ENCODE results near the gene GPS2.
"Not testable (repeated sequence)": the region's sequence is repeated elsewhere in the genome, so short reads cannot be mapped to it uniquely, and the experiment has no call there.

The GPS2 gene, protein sequence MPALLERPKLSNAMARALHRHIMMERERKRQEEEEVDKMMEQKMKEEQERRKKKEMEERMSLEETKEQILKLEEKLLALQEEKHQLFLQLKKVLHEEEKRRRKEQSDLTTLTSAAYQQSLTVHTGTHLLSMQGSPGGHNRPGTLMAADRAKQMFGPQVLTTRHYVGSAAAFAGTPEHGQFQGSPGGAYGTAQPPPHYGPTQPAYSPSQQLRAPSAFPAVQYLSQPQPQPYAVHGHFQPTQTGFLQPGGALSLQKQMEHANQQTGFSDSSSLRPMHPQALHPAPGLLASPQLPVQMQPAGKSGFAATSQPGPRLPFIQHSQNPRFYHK

DNA sequence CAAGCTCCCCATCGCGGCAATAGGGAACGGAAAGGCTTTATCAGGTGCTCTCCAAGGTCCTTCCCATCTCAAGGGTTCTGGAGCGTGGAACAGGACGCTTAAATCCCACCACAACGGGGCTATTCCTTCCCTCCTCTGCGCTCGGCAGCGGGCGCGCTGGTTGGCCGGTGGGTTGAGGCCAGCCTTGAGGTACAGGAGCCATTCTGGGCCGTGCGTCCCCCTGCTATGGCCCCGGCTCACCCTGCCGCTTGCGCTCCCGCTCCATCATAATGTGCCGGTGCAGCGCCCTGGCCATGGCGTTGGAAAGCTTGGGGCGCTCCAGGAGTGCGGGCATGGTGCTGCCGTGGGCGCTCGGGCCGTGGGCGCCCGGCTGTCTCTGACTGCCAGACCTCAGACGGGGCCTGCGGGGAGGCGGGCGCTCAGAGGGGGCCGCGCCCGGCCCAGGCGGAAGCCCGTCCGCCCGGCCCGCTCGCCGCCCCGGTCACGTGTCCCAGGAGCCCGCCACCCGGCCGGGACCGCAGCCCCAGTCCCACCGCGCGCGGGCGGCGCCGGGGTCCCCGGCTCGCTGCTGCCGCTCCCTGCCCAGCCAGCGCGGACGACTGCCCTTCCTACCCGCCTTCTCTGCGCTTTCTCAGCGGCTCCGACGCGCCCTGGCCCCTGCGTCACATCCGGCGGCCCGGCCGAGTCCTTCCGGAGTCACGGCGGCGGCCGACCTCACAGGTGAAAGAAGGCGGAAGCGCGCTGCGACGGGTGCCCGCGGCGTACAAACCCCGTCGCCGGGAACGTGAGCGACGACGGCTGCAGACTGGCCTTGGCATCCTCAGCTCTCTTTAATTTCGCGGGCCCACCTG is at the start of gene GPS2:
Gene GPS2, minus strand, starts transcription at position 642 of the 851 bp plus-strand sequence. Its CDS starts 308 bp downstream, at position 334.
- peak; percentile 94 for DNase-seq

DNA sequence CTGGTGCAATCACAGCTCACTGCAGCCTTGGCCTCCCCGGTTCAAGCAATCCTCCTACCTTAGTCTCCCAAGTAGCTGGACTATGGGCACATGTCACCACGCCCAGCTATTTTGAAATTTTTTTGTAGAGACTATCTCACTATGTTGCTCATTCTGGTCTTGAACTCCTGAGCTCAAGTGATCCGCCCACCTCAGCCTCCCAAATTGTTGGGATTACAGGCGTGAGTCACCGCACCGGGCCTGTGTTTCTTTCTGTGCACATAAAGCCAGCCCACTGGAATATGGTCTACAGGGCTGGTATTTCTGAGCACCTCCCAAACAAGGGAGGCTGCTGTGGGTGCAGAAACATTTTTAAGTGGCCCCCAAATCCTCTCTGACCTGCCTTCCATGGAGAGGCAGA is 48.2 kb upstream of the GPS2 start:
- no peak for DNase-seq

DNA sequence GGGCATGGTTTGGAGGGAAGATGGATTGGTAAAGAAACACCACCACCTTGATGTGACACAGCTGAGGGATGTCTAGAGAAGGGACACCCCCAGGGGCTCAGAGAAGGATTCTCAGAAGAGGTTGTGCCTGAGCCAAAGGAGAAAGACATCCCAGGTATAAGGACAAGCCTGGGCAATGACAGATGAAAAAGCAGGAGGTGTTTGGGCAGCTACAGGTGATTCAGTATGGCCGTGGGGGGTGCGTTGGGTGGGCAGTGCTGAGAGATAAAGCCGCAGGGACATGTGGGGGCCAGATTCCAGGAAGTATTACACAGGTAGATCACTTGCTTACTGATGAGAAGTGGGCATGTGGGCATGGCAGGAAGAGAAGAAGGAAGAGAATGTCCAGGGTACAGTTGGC is 46.7 kb upstream of the GPS2 start:
- DNase-seq, result no peak

DNA sequence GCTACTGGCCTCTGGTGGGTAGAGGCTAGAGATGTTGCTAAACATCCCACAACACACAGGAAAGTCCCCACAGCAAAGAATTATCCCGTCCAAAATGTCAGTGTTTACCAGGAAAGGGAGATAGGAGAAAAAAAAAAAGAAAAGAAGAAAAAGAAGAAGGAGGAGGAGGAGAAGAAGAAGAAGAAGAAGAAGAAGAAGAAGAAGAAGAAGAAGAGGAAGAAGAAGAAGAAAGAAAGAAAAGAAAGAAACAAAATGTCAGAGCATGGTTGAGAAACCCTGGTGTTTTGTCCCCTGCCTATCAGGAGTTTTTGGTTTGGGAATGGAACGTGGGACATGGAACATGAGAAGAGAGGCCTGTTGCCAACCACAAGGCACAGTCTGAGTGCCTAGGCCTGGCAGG is 42.2 kb upstream of the GPS2 start:
- no peak for DNase-seq

DNA sequence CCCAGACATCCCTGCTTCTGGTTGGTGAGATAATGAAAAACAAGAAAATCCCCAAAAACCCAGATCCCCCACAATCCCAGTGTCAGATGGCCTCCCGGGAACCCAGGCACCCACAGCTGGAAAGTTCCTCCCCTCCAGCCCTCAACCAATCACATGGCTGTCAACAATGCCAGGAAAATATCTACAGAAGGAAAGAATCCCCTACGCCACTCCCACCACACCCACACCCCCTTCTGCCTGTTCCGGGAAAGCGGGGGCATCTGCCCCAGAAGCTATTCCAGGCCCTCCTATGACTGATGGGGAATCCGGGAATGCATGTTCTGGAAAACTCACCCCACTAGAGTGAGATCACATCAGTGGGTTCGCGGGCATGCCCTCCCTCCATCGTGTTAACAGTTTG is 41.6 kb upstream of the GPS2 start:
- no peak for DNase-seq

DNA sequence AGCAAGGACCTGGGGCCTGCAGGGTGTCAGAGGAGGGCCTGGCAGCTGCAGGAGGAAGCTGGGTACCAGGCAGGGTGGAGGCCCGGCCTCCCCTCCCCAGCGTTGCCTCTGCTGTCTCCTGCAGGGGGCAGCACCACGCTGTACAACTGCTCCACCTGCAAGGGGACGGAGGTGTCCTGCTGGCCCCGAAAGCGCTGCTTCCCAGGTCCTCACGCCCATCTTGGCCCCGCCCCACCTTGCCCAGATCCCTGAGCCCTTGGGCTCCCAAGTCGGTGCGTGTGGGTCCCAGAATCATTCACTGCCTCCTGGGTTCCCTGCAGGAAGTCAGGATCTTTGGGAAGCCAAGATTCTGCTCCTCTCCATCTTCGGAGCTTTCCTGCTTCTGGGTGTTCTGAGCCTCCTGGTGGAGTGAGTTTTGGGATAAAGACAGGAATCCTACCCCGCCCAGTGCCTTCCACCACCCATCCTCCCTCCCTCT is 41.0 kb upstream of the GPS2 start:
- peak; percentile 89 for DNase-seq

DNA sequence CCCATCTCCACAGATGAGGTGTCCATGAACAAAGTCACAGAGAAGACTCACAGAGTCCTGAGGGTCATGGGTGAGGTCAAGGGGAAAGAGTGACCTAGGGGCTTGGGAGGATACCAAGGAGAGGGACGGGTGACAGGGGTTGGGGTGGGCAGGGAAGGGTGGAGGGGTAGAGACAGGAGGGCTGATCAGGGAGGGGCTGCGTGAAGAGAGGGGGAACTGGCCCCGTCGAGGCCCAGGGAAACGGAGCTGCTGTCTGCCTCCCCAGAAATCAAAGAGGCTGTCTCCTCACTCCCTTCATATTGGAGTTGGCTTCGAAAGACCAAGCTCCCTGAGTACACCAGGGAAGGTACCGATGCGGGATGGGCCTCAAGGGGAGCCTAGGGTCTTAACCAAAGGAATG is 40.4 kb upstream of the GPS2 start:
- DNase-seq, result no peak

DNA sequence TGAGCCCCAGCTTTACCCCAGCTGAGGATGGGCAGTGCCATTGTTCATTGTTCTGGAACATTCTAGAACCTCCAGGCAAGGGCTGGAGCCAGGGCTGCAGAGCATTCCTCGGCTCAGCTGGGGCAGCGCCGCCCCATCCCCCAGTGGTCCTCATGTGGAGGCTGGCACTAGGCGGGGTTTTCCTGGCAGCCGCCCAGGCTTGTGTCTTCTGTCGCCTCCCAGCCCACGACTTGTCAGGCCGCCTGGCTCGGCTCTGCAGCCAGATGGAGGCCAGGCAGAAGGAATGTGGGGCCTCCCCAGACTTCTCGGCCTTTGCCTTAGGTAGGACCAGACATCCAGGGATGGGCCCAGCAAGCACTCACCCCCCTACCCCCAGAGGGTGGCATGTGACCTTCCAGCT is 39.9 kb upstream of the GPS2 start, which contains the start of gene TMEM95:
Gene TMEM95, plus strand, starts transcription at position 104 of the 400 bp plus-strand sequence. Its CDS starts 49 bp downstream, at position 153.
- no peak for DNase-seq

DNA sequence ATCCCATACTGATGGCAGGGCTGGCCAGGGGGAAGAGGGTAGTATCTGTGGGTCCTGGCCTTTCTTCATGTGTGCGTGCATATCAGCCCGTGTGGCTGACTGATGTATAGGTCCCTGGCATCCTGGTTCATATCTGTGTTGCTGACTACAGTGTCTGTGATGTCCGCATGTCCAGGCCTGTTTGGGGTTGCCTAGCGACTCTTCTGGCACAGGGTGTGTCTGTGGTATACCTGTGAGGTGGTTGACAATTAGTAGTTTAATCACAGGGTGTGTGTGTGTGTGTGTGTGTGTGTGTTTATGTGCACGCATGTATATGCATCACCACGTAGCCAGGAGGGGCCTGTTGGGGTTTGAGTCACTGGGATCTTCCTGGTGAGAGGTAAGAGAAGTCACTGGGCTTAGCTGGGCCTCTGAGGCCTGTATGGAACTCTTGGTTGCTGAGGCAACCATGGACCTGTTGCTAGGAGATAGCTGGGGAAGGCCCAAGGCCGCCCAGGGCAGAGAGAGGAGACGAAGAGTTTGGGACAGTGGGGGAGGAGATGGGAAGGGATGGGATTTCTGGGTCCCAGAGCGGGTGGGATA is 39.2 kb upstream of the GPS2 start:
- DNase-seq, result no peak

DNA sequence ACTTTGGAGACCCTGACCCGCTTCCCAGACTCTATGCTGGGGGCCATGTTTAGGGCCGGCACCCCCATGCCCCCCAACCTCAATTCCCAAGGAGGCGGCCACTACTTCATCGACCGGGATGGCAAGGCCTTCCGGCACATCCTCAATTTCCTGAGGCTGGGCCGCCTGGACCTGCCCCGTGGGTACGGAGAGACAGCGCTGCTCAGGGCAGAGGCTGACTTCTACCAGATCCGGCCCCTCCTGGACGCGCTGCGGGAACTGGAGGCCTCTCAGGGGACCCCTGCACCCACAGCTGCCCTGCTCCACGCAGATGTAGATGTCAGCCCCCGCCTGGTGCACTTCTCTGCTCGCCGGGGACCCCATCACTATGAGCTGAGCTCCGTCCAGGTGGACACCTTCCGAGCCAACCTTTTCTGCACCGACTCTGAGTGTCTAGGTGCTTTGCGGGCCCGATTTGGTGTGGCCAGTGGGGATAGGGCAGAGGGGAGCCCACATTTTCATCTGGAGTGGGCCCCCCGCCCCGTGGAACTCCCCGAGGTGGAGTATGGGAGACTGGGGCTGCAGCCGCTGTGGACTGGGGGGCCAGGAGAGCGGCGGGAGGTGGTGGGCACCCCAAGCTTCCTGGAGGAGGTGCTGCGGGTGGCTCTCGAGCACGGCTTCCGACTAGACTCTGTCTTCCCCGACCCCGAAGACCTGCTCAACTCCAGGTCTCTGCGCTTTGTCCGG is 37.9 kb upstream of the GPS2 start:
- no peak for DNase-seq

DNA sequence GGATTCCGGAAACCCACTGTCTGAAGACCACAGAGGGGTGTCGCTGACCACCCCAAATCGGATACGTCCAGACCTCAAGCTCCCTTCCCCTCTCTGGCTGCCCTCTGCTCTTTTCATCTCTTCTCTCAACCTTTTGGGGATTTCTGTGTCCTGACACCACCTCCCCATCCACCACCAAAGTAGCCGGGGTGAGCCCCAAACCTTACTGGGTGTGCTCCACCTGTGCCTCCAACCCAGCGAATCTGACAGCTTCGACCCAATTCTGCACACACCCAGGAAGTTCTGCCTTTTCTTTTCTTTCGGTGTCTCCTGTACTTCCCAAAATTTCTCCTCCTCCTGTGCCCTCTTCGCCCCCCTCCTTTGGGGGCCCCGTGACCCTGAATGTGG is 37.3 kb upstream of the GPS2 start:
- DNase-seq, result no peak

DNA sequence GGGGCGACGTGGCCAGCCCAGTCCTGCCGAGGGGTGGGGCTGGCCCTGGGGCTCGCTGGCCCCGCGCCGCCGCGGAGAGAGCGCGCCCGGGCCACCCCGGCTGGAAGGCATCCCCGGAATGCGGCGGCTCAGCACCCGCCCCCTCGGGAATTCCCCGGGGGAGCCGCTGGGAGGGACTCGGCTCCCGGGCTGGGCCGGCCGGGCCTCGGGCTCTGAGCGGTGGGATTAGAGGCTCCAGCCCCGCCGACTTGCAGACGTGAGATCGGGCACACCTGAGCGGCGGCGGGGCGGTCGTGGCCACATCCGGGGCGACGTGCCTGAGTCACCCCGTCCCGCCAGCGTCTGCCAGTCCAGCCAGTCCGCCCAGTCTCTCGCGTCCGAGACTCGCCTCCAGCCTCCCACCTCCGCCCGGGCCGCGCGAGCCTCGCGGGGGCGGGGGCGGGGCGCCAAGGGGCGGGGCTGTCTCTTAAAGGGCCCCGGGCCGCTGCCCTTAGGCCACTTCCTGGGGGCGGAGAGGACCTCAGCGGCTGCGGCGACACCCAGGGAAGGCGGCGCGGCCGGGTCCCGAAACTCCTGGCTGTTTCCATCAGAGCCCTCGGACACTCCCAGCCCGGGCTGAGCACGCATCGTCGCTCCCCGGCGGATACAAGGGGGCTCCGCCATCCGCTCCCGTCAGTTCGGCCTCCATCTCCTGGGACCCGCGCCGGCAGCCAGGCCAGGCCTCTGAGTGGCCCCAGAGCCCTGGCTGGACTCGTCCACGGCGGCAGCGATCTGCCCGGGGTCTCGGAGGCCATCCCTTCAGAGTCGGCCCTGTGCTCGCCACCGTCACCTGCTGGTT is 36.7 kb upstream of the GPS2 start, which contains the start of gene KCTD11:
Gene KCTD11, plus strand, starts transcription at position 498 of the 838 bp plus-strand sequence.
- peak; percentile 88 for DNase-seq

DNA sequence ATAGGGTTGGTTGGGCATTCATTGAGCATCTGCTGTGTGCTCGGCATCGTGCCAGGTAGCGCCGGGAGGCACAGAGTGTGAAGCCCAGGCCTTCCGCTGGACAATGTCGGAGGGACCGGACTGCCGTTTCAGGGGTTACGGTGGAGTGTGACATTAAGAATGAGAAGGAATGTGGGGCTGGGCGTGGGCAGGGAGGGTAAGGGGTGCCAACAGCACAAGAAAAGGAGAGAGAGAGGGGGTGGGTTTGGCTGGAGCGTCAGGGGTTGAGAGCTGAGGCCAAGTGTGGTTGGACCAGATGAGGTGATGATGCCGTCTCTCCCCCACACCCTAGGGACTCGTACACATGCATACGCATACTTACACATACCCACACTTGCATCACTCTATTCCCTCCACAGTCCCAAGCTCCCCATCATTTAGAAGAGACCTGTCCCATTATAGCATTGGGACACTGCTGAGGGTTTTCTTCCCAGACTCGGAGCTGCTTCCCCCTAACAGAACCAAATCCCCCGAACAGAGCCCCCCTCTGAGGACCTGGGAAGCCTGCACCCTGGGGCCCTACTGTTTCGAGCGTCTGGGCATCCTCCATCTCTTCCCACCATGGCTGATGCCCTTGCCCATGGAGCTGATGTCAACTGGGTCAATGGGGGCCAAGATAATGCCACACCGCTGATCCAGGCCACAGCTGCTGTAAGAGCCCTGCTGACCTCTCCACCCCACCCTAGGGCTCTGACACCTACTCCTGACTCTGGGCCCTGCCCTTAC is 33.5 kb upstream of the GPS2 start:
- DNase-seq, result no peak

DNA sequence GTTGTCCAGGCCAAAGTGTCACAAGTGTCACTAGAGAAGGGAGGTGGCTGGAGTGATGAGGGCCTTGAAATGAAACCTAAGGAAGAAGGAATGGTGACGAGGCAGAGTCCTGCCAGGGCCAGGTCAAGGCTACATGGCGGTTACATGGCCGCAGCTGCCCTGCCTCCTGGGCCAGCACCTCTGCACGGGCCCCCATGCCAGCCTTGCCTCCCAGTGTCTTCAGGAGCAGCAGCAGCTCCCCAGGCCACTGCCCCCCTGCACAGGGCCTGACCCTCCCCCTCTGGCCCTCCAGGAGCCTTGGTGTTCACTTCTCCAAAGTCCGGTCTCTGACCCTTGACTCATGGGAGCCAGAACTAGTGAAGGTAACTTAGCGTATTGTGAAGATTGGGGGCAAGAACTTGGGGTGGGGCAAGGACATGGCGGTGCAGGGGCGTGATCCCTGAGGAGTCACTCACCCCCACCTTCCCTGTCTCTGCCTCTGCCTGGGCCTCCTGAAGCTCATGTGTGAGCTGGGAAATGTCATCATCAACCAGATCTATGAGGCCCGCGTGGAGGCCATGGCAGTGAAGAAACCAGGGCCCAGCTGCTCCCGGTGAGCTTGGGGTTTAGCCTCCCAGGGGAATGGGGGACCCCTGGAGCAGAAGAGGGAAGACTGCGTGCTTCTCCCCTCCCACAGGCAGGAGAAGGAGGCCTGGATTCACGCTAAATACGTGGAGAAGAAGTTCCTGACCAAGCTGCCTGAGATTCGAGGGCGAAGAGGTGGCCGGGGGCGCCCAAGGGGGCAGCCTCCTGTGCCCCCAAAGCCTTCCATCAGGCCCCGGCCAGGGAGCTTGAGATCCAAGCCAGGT is 32.7 kb upstream of the GPS2 start:
- no peak for DNase-seq

DNA sequence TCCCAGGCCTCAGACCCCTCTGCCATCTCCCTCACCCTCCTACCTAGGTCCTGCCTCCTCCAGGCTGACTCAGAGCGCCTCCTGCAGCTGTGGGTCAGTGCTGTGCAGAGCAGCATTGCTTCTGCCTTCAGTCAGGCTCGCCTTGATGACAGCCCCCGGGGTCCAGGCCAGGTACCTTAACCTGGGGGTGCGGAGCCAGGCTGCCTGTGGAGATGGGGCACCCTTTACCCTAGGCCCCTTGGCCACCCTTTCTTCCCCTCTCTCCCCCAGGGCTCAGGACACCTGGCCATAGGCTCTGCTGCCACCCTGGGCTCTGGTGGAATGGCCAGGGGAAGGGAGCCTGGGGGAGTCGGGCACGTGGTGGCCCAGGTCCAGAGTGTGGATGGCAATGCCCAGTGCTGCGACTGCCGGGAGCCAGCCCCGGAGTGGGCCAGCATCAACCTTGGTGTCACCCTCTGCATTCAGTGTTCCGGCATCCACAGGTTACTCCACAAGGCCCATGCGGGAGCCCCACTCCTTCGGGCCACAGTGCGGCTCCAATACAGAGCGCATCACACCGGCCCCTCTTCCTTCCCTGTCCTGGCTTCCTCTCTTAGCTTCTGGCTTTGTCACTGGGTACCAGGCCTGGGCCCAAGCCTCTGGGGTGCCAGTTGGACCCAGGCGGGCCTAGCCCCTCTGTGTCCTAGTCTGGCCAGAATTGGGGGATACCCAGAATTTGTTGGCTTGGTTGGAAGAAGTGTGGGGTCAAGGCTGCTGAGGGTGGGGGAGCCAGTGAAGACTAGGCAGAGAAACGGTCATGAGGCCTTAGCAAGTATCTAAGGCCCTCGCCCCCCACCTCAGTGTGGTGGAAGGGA is 31.8 kb upstream of the GPS2 start:
- no peak for DNase-seq

DNA sequence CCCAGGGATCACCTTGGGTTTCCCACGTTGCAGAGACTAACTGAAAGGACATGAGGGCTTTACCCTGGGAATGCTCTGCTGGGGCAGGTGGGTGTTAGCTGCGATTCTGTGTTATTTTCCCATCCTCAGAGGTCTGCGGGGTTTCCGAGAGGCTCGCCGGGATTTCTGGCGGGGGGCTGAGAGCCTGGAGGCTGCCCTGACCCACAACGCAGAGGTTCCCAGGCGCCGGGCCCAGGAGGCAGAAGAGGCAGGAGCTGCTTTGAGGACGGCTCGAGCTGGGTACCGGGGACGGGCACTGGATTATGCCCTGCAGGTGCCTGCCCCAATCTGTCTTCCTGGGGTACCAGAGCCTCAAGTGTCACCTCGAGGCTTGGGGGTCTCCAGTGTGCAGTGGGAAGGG is 28.1 kb upstream of the GPS2 start:
- no peak for DNase-seq

DNA sequence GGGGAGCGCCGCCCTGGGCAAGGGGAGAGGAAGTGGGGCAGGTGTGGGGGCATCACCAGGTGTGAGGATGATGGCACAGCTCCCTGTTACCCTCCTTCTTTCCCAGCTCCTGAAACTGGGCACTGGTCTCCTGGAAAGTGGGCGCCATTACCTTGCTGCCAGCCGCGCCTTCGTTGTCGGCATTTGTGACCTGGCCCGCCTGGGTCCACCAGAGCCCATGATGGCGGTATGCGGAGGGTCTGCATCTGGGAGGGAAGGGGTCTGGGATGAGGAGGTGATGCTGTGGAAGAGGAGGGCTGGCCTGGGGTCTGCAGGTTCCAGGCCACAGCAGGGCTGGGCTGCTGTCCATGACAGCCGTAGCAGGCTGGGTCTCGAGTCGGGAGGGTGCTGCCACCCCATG is 26.7 kb upstream of the GPS2 start:
- no peak for DNase-seq

DNA sequence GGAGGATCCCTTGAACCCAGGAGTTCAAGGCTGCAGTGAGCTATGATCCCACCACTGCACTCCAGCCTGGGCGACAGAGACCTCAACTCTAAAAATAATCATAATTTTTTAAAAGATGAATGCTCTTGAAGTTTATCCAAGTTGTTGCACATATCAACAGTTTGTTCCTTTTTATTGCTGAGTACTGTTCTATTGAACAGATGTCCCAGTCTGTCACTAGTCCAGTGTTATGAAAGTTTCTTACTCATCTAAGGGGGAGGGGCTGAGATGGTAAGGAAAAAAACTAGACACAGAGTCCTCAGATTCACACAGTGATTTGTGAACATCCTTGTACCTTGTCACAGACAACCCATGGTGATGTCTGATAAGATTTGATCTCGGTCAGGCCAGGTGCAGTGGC is 25.0 kb upstream of the GPS2 start:
- no peak for DNase-seq

DNA sequence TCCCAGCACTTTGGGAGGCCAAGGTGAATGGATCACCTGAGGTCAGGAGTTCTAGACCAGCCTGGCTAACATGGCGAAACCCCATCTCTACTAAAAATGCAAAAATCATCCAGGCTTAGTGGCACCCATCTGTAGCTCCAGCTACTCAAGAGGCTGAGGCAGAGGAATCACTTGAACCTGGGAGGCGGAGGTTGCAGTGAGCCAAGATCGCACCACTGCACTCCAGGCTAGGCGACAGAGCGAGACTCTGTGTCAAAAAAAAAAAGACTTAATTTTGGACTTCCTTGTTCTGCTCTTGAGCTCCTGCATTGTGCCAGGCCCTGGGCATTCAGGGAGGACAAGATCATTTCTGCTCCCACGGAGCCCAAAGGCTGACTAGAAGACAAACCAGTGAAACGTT is 22.4 kb upstream of the GPS2 start:
- DNase-seq, result not testable (repeated sequence)
